Stimulated activated naive CD4-positive, alpha-beta T cell (primary cell): ENCODE data around the gene MAGI1.
"Not testable (repeated sequence)": the region's sequence is repeated elsewhere in the genome, so short reads cannot be mapped to it uniquely, and the experiment has no call there.

Experiments used
- DNase-seq, 6 experiments: peaks; one replicate each; lab custom pipeline; 2025; lab: John Stamatoyannopoulos, UW

The MAGI1 gene

DNA sequence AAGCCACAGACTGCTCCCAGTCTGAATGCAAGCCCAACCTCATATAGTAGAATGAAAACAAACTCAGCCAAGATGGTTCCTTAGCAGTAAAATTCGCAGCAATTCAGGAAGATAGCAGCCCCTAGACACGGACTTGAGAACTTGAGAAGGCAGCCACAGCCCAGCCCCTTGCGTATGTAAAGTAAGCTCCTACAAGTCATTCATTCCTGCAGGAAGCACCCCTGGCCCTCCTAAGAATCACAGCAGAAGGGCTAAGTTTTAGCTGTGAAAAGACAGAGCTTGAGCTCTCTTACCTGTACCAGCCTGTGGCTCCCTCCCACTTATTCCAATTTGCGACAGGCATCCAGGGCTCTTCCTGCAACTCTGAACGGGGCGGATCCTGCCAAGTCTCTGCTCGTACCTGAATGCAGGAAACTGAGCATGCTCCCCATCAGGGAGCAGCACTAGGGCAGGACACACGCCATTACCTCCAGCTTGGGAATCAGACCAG, 136.4 kb downstream of the MAGI1 start:
- no peak for DNase-seq

DNA sequence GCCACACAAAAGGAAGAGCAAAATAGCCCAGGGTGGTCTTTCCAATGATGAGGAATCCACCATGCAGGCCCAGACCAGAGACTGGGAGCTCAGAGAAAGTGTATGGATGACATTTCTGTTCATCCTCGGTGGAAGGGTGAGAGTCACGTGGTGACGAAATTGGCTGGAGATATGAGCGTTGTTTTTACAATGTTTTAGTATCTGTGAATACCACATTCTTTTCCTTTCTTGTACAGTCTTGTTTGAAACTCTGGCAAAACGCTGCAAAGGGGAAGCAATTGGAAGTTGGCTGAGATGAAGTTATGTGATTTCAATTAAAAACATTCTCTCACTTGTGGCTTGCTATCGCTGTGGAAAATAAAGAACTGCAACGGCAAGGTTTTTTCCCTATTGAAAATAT, 137.5 kb downstream of the MAGI1 start:
- DNase-seq = no peak

DNA sequence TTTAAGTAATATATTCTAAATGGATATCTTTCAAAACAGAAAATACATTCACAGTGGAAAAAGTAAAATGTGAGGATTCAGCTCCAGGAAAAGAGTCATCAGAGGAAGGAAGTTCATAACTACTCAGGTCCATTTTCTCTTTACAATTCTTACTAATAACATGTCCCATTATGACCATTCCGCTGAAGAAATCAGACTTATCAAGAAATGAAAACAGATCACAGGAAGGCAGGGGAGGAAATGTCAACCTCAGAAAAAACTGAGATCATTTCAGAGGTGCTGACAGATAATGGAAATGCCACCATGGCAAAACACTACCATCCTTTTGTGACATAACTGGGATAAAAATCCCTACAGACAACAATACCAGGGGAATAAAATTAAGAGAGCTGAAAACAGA, 139.5 kb downstream of the MAGI1 start:
- DNase-seq = no peak

DNA sequence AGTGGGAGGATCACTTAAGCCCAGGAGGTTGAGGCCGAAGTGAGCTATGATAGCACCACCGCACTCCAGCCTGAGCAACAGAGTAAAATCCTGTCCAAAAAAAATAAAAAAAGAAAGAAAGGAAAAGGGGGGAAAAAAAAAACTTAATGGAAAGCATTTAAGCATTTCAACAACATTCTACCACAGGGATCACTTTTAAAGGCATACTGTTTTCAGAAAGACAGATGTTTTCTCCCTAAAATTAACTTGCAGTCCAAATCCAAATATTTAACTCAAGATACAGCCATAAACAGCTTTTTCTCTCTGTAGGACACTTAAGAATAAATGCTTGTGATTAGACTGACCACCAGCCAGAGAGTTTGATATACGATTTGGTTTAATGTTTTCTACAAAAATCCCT, 141.0 kb downstream of the MAGI1 start:
- no peak for DNase-seq

DNA sequence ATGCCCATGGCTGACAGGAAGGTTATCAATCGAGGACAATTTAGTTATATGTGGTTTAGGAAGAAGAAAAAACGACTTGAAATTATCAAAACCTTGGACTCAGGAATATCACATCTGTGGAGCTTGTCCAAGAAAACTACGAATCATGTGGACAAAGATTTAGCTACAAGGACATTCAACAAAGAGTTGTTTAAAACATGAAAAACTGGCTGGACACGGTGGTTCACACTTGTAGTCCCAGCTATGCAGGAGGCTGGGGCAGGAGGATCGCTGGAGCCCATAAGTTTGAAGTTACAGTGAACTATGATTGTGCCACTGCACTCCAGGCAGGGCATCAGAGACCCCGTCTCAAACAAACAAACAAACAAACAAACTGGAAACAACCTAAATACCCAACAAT, 142.4 kb downstream of the MAGI1 start:
- no peak for DNase-seq

DNA sequence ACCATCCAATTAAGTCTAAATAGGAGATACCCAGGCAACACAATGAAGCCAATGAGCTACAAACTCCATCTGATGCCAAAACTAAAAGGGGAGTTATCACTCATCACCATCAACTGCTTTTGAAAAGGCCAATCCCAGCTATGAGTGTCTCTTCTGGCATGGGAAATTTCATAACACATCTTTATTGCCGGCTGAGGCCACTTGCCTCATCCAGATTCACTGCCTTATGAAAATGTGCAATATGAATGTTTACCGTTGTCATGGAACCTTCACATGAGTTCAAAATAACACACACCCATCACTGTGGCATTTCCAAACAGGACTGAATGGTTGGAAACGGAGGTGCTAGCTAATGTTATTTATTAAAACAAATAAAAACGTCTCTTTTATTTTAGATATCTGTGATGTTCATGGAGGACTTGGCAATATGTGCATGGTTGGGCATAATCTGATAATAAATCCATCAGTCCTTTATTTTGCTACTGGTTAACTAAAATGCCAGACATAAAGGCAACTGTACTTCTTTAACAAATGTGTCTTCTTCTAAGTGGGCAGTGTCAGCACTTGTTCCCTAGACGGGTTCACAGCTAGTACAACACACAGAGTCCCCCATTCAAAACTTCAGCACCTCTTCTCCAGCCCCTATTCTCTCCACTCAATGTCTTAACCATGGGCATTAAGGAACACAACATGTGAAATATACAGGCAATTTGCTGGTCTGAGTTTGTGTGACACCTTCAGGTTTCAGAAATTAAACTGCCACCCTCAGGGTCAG, 143.9 kb downstream of the MAGI1 start:
- DNase-seq = no peak

DNA sequence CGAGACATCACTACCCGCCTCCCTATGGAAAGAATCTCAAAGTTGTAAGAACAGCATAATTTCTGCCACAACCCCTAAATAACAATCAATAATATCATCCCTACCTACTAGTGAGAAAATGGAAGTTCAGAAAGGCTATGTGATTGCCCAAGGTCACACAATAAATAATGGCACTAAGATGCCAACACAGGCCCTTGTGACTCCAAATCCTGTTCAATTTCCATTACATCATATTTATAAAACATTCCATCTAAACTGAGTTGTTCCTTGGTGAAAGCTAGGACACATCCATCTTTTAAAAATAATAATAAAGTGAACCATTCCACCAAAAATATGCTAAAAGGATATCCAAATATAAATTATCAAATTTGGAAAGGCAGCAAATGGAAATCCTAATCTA, 144.6 kb downstream of the MAGI1 start:
- no peak for DNase-seq

DNA sequence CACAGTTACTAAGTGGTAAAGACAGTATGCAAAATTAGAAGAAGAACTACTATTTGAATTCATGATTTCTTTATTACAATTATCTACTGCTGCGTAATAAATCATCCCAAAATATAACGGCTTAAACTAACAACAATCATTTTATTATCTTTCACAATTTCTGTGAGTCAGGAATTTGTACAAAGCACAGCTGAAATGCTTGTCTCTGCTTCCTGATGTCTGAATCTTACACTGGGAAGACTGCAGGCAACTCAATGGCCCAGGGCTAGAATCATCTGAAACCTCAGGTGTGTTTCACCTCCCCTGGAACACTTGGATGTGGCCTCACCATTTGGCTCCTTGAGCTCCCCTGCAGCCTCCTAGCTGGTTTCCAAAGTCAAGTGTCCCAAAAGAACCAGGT, 145.1 kb downstream of the MAGI1 start:
- DNase-seq = no peak

DNA sequence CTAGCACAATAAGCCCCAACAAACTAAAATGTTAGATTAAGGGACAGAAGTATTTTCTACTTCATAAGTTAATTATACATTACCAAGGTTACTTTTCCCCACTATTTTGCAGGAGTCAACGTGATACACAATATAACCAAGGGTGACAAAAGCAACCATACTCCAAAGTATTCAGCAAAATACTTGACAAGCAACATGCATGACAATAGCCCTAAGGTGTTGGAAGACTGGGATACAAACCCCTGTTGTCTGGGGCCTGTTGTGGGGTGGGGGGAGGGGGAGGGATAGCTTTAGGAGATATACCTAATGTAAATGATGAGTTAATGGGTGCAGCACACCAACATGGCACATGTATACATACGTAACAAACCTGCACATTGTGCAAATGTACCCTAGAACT, 147.2 kb downstream of the MAGI1 start:
- not testable (repeated sequence) for DNase-seq

DNA sequence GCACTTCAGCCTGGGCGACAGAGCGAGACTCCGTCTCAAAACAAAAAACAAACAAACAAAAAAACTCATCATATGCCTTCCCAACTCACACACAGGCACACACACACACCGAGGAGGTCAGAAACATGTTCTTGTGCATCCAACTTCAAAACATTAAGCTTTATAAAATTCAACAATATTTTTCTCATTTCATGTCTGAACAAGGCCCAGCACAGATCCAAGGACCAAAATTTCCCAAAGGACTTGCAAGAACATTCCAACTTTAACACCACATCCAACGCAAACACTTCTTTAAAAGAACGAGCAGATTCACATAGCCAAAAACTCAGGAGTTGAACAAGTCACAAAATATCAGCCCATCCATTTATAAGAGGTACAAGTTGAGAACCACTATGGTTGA, 148.4 kb downstream of the MAGI1 start:
- no peak for DNase-seq

DNA sequence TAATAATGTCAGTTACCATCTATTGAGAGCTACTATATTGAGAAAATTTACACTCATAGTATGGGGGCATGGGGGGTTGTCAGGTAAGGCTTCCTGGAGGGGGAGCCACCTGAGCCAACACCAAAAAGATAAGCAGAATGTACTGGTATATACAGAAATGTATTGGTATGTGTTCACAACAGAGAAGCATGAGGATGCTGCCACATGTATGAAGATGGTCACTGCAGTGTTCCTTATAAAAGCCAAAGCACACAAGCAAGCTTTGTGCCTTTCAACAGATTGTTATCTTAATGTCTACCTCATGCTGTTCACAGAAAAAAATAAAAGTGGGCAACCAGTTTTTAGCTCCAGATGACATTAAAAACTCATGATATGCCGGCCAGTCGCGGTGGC, 149.0 kb downstream of the MAGI1 start:
- DNase-seq = no peak

DNA sequence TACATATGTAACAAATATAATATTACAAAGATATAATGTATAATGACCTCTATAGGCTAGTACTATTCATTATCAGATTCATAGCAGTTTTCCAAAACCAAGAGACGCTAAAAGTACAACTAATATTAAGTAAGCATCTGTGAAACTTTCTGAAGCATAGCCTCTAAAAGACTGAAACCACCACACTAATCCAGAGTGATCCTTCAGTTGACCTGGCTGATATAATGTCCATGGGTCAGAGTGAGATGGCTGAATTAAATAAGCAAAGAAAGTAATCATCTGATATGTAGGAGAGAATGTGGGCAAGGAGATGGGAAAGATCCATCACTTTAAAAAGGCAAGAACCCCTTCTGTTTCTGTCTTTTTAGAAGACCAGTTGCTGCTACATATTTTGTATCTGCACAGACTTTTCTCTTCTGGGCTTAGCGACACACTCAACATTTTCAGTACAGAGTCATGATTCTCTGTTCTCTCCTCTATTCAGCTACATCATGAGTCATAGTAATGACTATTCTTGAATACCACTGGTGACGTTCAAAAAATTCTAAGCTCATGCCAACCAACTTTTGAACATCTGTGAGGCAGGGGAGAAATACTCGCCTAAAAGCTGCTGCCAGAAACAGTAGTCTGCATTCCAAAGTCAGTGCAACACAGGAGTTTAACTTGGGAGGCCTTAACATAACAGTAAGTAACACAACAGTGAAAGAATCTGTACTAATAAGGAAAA, 149.6 kb downstream of the MAGI1 start:
- no peak for DNase-seq

DNA sequence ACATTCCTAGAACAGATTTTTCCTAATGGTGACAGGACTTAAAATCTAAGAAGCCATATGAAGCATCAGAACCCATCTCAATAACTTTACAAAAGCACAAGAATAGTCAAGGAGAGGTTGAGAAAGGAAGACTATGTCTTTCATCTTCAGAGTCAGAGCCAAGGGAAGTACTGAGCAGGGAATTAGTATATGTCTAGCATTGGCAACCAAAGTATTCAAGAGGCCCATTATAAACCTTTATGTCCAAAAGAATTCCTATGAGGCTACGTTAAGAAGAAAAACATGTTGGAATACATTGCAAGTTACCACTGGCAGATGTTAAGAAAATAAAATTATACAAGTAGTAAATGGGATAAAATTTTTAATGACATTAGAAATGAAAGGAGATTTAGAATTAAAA, 150.5 kb downstream of the MAGI1 start:
- no peak for DNase-seq

DNA sequence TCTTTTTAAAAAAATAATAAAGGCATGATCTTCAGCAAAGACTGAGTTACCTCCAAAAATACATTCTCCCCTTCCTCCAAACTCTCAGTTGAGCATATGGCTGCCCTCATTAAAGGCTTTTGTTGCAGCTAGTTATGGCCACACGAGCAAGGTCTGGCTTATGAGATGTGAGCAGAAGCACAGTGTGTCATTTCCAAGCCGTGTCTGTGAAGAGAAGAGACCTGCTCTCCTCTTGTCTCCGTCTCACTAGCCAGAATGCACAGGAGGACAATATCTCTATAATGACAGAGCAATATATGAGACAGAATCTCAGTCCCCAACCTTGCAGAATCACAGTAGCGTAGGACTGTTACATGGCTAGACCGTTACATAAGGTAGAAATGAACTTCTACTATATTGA, 152.3 kb downstream of the MAGI1 start:
- DNase-seq = no peak

DNA sequence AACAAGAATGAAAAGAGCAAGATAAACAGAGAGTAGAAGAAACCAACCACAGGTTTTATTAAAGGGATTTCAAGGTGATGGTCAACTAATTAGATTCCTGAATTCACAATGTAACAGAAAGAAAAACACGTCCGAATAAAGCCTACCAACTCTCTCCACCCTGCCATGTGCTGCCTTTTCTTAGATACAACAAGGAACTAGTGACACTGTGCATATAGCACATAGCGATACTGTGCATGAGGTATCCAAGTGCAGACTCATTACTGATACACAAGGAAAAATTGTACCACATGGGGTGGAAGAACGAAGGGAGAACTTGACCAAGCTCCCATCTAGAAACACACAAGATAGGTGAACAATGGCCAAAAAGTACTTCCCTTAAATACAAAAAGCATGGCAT, 154.6 kb downstream of the MAGI1 start:
- DNase-seq = no peak

DNA sequence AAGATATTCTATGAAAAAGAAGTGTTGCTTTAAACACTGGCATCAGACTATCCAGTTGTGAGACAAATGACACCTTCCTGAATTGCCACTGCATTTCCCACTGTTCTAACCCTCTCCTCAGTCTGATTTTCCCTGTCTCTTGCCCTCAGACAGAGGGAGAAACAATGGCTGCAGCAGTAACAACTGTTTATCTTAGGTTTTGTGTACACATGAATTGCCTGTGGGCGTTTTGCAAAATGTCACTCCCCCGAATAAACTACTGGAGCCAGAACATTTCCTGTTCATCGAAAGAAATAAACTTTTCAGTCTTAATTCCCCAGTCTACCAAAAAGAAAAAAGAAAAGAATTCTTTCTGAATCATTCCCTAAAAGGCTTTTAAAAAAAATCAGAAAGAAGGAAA, 155.1 kb downstream of the MAGI1 start:
- no peak for DNase-seq

DNA sequence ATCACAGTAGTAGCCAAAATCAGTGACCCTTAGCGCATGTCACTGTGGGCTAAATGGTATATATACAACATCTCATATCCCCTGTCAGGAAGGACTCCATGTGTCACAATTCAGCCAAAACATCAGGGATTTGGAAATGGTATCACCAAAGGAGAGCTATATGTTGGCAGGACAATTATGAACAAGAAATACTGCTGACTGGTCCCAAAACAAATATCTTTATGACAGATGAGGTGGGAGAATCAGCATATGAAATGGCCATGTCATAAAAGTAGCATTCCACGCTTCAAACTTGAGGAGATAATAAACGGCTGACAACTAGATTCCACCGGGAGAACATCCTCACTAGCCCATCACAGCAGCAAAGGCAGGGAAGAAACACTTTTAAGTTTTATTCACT, 158.4 kb downstream of the MAGI1 start:
- DNase-seq = no peak

DNA sequence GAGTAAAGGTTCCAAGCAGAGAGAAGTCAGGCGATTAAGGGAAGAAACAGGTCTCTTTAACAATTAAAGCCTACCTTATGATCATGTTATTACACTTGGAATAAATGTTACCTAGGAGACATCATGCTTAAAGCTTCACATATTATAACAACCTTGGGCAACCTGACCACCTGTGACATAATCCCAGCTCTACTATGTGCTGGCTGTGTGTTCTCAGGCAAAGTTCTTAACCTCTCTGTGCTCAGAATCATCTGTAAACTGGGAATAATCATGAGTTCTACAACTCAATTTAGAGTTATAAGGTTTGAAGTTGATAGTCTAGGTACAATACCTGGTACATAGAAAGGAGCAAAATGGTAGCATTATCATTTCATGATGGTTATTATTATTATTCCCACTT, 159.3 kb downstream of the MAGI1 start:
- DNase-seq = no peak

DNA sequence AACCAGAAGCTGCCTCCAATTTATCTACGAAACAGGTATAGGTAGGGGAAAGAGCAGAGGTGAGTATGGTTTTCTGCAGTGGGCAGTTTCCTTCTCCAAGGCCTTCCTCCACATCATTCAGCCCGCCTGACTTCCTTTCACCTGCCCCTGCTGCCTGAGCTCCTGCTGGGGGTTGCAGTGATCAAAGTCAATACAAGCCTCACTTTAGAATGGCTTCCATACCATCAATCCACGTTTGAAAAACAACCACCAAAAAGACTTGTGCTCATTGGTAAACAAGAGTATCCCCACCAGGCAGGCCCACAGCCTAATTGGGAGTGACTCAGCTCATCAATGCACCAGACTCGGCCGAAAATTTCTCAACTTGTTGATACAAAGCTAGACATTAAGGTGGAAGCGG, 159.9 kb downstream of the MAGI1 start:
- no peak for DNase-seq

DNA sequence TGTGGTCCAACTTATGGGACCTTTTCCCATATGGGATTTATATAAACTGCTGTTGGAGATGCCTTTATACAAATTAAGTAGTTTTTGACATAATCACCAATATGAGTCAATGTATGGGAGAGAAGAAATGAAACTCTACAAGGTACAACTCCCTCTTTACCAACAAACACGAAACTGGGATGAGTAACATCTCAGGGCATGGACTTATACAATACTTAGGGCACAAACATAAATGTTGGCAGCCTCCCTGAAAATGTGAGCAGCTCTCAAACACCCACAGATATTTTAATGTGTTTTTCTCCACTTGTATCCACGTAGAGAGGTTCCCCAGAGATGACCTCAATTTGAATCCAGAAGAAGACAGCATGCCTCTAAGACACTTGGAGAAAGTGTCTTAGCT, 161.6 kb downstream of the MAGI1 start:
- DNase-seq = no peak

DNA sequence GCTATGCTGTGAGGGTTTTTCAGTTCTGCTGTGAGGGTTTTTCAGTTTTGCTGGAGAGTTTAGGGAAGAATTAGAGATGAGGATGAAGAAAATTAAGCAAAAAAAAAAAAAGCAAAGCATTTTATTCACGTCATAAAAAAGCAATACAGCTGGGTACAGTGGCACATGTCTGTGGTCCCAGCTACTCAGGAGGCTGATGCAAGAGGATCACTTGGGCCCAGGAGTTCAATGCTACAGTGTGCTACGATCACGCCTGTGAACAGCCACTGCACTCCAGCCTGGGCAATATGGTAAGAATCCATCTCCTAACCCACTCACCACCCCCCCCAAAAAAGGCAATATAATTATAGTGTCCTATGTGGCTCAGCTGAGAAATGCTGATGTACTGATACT, 162.7 kb downstream of the MAGI1 start:
- no peak for DNase-seq

DNA sequence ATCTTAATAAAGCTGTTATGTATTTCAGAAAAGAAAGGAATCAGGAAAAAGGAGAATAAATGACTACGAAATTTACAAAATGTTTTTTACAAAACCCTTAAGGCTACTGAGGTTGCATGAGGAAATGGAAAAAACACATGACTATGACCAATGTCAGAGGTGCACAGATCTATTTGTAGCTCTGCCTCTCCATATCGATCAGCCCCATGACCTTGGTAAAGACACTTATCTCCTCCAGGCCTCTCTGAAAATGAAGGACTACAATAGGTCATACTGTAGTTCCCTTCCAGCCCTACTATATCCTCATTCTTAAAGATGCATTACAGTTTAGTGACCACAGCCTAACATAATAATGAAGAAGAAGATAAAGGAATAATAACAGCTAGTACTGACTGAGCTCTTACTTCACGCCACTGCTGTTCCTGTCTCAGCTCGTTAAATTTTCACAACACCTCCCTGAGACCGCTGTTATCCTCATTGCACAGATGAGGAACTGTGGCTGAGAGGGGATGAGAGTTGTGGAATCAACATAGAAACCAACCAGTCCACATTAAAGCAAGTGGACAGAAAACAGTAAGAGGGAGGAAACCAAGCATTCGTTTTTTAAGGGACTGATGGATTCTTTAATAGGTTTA, 163.2 kb downstream of the MAGI1 start:
- DNase-seq = no peak

DNA sequence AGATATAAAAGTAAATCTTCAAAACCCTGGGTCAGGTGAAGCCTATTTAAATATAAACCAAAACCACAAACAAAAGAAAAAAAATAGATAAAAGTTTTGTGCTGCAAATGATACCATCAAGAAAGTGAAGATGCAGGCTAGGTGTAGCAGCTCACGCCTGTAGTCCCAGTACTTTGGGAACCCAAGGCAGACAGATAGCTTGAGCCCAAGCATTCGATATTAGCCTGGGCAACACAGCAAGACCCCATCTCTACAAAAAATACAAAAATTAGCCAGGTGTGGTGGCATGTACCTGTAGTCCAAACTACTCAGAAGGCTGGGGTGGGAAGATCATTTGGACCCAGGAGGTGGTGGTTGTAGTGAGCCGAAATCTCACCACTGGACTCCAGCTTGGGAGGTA, 164.8 kb downstream of the MAGI1 start:
- no peak for DNase-seq
